ENCODE measurements around the gene CCDC15.

Gene CCDC15

DNA sequence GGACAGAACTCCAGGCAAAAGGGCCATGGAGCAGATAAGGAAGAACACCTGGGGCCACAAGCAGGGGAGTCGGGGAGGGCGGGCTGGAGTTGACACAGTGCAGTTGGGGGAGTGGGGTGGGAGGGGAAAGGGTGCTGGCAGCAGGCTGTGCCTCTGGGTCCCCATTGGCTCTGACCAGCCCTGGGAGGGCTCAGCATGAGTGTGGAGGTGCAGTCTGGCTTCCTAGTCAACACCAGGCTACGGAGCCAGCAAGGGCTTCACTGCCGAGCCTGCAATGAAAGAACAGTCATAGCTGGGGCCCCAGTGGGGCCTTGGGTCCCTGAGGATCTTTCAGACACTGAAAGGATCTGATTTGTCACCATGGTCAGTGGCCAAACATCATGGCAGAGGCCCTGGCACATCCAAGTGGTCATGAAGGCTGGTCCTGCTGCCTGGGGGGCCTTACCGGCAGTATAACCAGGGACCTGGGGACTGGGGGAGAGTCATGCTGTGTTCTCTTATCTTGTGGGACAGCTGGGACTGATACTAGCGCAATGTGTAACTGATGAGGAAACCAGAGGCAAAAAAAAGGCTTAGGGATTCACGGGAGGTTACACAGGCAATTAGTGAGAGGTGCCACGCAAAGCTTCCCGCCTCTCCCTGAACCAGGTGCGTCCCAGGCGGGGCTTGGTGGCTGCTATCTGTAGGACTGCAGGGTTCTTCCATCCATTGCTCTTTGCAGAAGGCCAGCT is 120.7 kb downstream of the CCDC15 start:
- H3K4me1 ChIP-seq (ENCODE audit: control extremely low read depth in 1 of 4, control insufficient read depth in 4 of 4, insufficient read depth in 4 of 4, low read length in 3 of 4): peaks cover 10 to 40% (median 27%) of the 10 kb centered on the region in 4 experiments
- H3K9me3 ChIP-seq (ENCODE audit: control extremely low read depth in 1 of 5, control insufficient read depth in 4 of 5, insufficient read depth in 2 of 5, low read depth in 1 of 5, low read length in 4 of 5): no peaks in the 10 kb centered on the region
- no peak for DNase-seq
- H3K27me3 ChIP-seq (replicated peaks in 2 of 5; ENCODE audit: control insufficient read depth in 4 of 5, insufficient read depth in 5 of 5, low read length in 4 of 5): peaks cover 0 to 2% (median 0%) of the 10 kb centered on the region in 5 experiments
- 97% methylated on average over 11 of the region's 11 CpGs for WGBS (ENCODE audit: insufficient coverage)
- no peak overlapping the region for H3K4me3 ChIP-seq (ENCODE audit: control insufficient read depth in 1 of 7, extremely low read depth in 1 of 7, insufficient read depth in 4 of 7, low read depth in 2 of 7, low read length in 6 of 7)
- H3K27ac ChIP-seq (ENCODE audit: insufficient read depth in 1 of 2, low read depth in 1 of 2, low read length in 2 of 2, poor library complexity in 1 of 2, severe bottlenecking in 2 of 2): no peak overlapping the region
- POLR2A ChIA-PET: no interaction called here
- no peaks in the 10 kb centered on the region for H3K36me3 ChIP-seq (ENCODE audit: control insufficient read depth in 4 of 4, insufficient read depth in 4 of 4, low read length in 3 of 4)
- CTCF ChIA-PET: interaction anchor here (1.2 to 1.3 kb wide), 2 partner anchors 16 kb away, joined by 3 to 4 read pairs; no protein-coding TSS in a partner anchor

DNA sequence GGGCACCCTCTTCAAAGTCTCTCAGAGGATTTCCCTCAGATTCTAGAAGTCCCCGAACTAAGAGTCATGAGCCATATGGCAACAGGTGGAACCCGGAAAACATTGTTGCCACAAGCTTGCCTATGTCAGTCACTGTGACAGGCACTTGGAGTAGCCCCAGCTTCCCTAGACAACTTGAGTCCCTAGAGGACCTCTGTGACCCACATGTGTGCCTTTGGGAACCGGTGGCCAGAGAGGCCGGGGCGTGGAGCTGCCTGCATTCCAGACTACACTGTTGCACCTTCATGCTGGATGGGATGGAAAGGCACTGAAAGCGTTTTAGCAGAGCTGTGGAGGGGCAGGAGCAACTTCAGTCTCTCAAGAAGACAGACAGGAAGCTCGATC is 121.2 kb downstream of the CCDC15 start:
- H3K9me3 ChIP-seq (ENCODE audit: control extremely low read depth in 1 of 5, control insufficient read depth in 4 of 5, insufficient read depth in 2 of 5, low read depth in 1 of 5, low read length in 4 of 5): no peaks in the 10 kb centered on the region
- no peaks in the 10 kb centered on the region for H3K36me3 ChIP-seq (ENCODE audit: control insufficient read depth in 4 of 4, insufficient read depth in 4 of 4, low read length in 3 of 4)
- H3K4me1 ChIP-seq (ENCODE audit: control extremely low read depth in 1 of 4, control insufficient read depth in 4 of 4, insufficient read depth in 4 of 4, low read length in 3 of 4): peaks cover 6 to 34% (median 21%) of the 10 kb centered on the region in 4 experiments
- ChIA-PET POLR2A (no interaction called here), CTCF (interaction anchor here (1.2 kb wide), 1 partner anchor 15 kb away, joined by 4 read pairs; no protein-coding TSS in a partner anchor)
- H3K27ac ChIP-seq (ENCODE audit: insufficient read depth in 1 of 2, low read depth in 1 of 2, low read length in 2 of 2, poor library complexity in 1 of 2, severe bottlenecking in 2 of 2): no peak overlapping the region
- DNase-seq: no peak
- no peak overlapping the region for H3K4me3 ChIP-seq (ENCODE audit: control insufficient read depth in 1 of 7, extremely low read depth in 1 of 7, insufficient read depth in 4 of 7, low read depth in 2 of 7, low read length in 6 of 7)
- peaks cover 0 to 2% (median 0%) of the 10 kb centered on the region in 5 experiments for H3K27me3 ChIP-seq (replicated peaks in 2 of 5; ENCODE audit: control insufficient read depth in 4 of 5, insufficient read depth in 5 of 5, low read length in 4 of 5)
- WGBS (ENCODE audit: insufficient coverage): 97% methylated on average over 7 of the region's 7 CpGs

DNA sequence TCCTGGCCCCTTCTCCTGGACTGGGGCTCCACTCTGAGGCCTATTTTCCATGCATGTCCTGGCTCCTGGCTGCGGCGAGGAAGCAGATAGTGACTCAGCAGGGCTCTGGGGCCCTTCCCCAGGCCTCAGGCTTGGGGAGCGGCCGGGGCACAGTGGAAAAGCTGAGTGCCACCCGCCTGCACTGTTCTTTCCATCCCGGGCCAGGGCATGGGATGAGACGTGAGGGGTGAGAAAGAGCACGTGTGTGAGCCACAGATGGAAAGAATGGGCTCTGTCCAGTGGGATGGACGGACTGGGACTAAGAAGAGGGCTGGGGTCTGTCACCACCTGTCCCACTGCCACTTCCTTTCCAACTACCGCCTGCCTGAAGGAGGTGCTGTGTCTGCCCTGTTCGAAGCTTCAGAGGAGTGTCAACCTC is 121.9 kb downstream of the CCDC15 start:
- no peak overlapping the region for H3K27ac ChIP-seq (ENCODE audit: insufficient read depth in 1 of 2, low read depth in 1 of 2, low read length in 2 of 2, poor library complexity in 1 of 2, severe bottlenecking in 2 of 2)
- ChIA-PET POLR2A (no interaction called here), CTCF (interaction anchor here (1.2 kb wide), 1 partner anchor 15 kb away, joined by 4 read pairs; no protein-coding TSS in a partner anchor)
- H3K4me1 ChIP-seq (ENCODE audit: control extremely low read depth in 1 of 4, control insufficient read depth in 4 of 4, insufficient read depth in 4 of 4, low read length in 3 of 4): peaks cover 5 to 28% (median 15%) of the 10 kb centered on the region in 4 experiments
- no peaks in the 10 kb centered on the region for H3K9me3 ChIP-seq (ENCODE audit: control extremely low read depth in 1 of 5, control insufficient read depth in 4 of 5, insufficient read depth in 2 of 5, low read depth in 1 of 5, low read length in 4 of 5)
- H3K27me3 ChIP-seq (replicated peaks in 2 of 5; ENCODE audit: control insufficient read depth in 4 of 5, insufficient read depth in 5 of 5, low read length in 4 of 5): peaks cover 0 to 2% (median 0%) of the 10 kb centered on the region in 5 experiments
- DNase-seq: no peak
- no peaks in the 10 kb centered on the region for H3K36me3 ChIP-seq (ENCODE audit: control insufficient read depth in 4 of 4, insufficient read depth in 4 of 4, low read length in 3 of 4)
- WGBS (ENCODE audit: insufficient coverage): 86% methylated on average over 9 of the region's 11 CpGs
- no peak overlapping the region for H3K4me3 ChIP-seq (ENCODE audit: control insufficient read depth in 1 of 7, extremely low read depth in 1 of 7, insufficient read depth in 4 of 7, low read depth in 2 of 7, low read length in 6 of 7)

DNA sequence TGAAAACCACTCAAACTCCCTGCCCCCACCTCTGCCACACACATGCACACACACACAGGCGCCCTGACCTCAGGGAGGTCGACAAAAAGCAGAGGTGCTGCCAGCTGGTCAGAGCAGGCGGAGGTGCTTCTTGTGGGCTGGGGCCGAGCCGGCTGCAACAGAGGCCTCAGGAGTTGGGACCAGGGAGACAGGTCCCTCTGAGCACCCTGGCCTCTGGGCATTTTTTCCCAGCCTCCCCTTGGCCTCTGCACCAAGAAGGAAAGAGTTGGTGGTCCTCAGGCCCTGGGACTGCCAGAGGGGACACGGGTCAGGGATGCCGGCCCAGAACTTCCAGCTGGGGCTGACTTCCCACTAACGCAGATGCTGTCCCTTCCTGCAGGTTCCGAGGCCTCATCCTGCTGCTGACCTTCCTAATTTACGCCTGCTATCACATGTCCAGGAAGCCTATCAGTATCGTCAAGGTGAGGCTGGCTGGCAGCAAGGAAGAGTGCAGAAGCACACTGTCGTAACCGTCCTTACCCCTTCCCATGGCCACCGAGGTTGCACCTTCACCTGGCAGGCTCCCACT is 122.5 kb downstream of the CCDC15 start:
- CTCF ChIA-PET: no interaction called here
- H3K9me3 ChIP-seq (ENCODE audit: control extremely low read depth in 1 of 5, control insufficient read depth in 4 of 5, insufficient read depth in 2 of 5, low read depth in 1 of 5, low read length in 4 of 5): no peaks in the 10 kb centered on the region

DNA sequence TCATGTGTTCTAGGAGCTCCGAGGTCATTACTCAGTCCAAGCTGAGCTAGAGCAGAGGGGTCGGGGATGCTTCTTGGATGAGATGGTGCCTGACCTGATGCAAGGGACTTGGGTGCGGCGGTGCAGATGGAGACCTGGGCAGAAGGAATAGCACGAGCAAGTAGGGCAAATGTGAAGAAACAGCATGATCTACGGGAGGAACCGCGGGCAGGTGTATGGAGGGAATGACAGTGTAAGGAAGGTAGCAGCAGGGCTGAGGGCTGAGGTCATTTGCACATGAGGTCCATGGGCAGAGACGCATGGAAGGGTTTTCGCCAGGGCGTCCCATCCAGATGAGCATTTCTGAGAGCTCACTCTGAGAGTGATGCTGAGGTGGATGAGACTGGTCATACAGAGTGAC is 124.0 kb downstream of the CCDC15 start:
- Histone ChIP-seq H3K9me3 (ENCODE audit: control extremely low read depth in 1 of 5, control insufficient read depth in 4 of 5, insufficient read depth in 2 of 5, low read depth in 1 of 5, low read length in 4 of 5) (no peaks in the 10 kb centered on the region), H3K27ac (ENCODE audit: insufficient read depth in 1 of 2, low read depth in 1 of 2, low read length in 2 of 2, poor library complexity in 1 of 2, severe bottlenecking in 2 of 2) (no peak overlapping the region), H3K36me3 (ENCODE audit: control insufficient read depth in 4 of 4, insufficient read depth in 4 of 4, low read length in 3 of 4) (no peaks in the 10 kb centered on the region), H3K4me3 (ENCODE audit: control insufficient read depth in 1 of 7, extremely low read depth in 1 of 7, insufficient read depth in 4 of 7, low read depth in 2 of 7, low read length in 6 of 7) (no peak overlapping the region), H3K4me1 (ENCODE audit: control extremely low read depth in 1 of 4, control insufficient read depth in 4 of 4, insufficient read depth in 4 of 4, low read length in 3 of 4) (peaks cover 0 to 7% (median 0%) of the 10 kb centered on the region in 4 experiments), H3K27me3 (replicated peaks in 2 of 5; ENCODE audit: control insufficient read depth in 4 of 5, insufficient read depth in 5 of 5, low read length in 4 of 5) (peaks cover 0 to 2% (median 0%) of the 10 kb centered on the region in 5 experiments)
- POLR2A ChIA-PET: no interaction called here
- no peak for DNase-seq
- CTCF ChIA-PET: interaction anchor here (1.2 to 2.5 kb wide), 3 partner anchors 12 to 19 kb away, joined by 4 to 7 read pairs (median 5); no protein-coding TSS in a partner anchor
- WGBS (ENCODE audit: insufficient coverage): 91% methylated on average over 11 of the region's 11 CpGs

More for the DNA sequence above, 122.5 kb downstream of the CCDC15 start:
- DNase-seq: no peak
- no peaks in the 10 kb centered on the region for H3K36me3 ChIP-seq (ENCODE audit: control insufficient read depth in 4 of 4, insufficient read depth in 4 of 4, low read length in 3 of 4)
- no peak overlapping the region for H3K4me3 ChIP-seq (ENCODE audit: control insufficient read depth in 1 of 7, extremely low read depth in 1 of 7, insufficient read depth in 4 of 7, low read depth in 2 of 7, low read length in 6 of 7)
- H3K4me1 ChIP-seq (ENCODE audit: control extremely low read depth in 1 of 4, control insufficient read depth in 4 of 4, insufficient read depth in 4 of 4, low read length in 3 of 4): peaks cover under 1 to 22% (median 9%) of the 10 kb centered on the region in 4 experiments
- POLR2A ChIA-PET: no interaction called here
- no peak overlapping the region for H3K27ac ChIP-seq (ENCODE audit: insufficient read depth in 1 of 2, low read depth in 1 of 2, low read length in 2 of 2, poor library complexity in 1 of 2, severe bottlenecking in 2 of 2)
- WGBS (ENCODE audit: insufficient coverage): 86% methylated on average over 12 of the region's 14 CpGs
- peaks cover 0 to 2% (median 0%) of the 10 kb centered on the region in 5 experiments for H3K27me3 ChIP-seq (replicated peaks in 2 of 5; ENCODE audit: control insufficient read depth in 4 of 5, insufficient read depth in 5 of 5, low read length in 4 of 5)

DNA sequence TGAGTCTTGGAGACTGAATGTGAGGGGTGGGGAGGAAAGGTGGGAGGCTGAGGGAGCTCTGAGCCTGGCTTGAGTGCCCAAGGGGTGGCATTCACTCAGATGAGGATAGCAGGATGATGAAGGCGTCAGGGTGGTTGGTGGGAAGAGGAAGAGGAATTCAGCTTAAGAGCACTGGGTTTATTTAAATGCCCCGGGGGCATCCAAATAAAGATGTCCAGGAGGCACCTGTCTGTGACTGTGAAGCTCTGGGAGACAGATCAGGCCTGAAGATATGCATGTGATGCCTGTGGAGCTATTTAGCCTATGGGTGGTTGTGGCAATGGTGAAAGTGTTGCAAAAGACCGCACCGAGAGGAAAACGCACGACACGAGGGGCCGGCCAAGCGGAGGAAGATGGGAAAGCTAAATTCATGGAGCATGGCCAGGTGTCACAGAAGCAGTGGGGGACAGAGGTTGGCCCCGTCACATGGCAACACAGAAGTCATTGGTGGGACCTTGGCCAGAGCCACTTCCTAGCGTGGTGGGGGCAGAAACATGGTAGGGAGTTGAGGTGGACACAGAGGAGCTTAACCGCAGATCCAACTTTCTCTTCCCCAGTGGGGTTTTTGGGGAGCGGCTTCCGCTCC is 124.6 kb downstream of the CCDC15 start:
- CTCF ChIA-PET: interaction anchor here (1.2 to 2.5 kb wide), 3 partner anchors 11 to 18 kb away, joined by 4 to 7 read pairs (median 5); no protein-coding TSS in a partner anchor
- DNase-seq: no peak
- Histone ChIP-seq H3K27ac (ENCODE audit: insufficient read depth in 1 of 2, low read depth in 1 of 2, low read length in 2 of 2, poor library complexity in 1 of 2, severe bottlenecking in 2 of 2) (no peak overlapping the region), H3K27me3 (replicated peaks in 2 of 5; ENCODE audit: control insufficient read depth in 4 of 5, insufficient read depth in 5 of 5, low read length in 4 of 5) (peaks cover 0 to 2% (median 0%) of the 10 kb centered on the region in 5 experiments), H3K36me3 (ENCODE audit: control insufficient read depth in 4 of 4, insufficient read depth in 4 of 4, low read length in 3 of 4) (no peaks in the 10 kb centered on the region), H3K9me3 (ENCODE audit: control extremely low read depth in 1 of 5, control insufficient read depth in 4 of 5, insufficient read depth in 2 of 5, low read depth in 1 of 5, low read length in 4 of 5) (no peaks in the 10 kb centered on the region), H3K4me1 (ENCODE audit: control extremely low read depth in 1 of 4, control insufficient read depth in 4 of 4, insufficient read depth in 4 of 4, low read length in 3 of 4) (peaks cover 0 to 6% (median 0%) of the 10 kb centered on the region in 4 experiments), H3K4me3 (ENCODE audit: control insufficient read depth in 1 of 7, extremely low read depth in 1 of 7, insufficient read depth in 4 of 7, low read depth in 2 of 7, low read length in 6 of 7) (no peak overlapping the region)
- POLR2A ChIA-PET: no interaction called here
- WGBS (ENCODE audit: insufficient coverage): 91% methylated on average over 12 of the region's 14 CpGs

Measured in common myeloid progenitor, CD34-positive (primary cell).